HL-60/S4 treated with retinoic acid at 250 ng/mL for 4 days and 3 days (cell line): ENCODE data around the gene SAA4.
"Not testable (repeated sequence)": the region's sequence is repeated elsewhere in the genome, so short reads cannot be mapped to it uniquely, and the experiment has no call there.

ENCODE experiments used
- in situ Hi-C: fragments of 300-500 bp; cut with MboI; formaldehyde crosslinking; loops from 2 replicates; pipeline ENCODE4 v1.7.0; 2022; ENCODE audit warnings: low sequenced_read_pairs

SAA4 gene

DNA sequence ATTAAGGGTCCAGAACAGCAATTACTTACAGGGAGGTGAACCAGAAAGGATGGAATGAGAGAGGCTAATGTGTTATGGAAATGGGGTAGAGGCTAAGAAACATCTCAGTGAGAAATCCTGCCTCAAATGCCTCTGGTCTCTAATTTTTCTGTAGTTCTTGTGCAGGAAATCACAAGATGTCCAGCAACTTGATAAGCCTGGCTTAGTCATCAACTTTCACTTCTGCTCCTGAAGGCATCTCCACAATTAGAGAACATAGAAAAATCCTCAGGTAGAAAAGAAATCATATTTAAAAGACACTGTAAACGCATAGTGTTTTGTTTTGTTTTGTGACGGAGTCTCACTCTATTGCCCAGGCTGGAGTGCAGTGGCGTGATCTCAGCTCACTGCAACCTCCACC lies 45.2 kb downstream of the SAA4 start:
- in situ Hi-C loops, result no loop called here

DNA sequence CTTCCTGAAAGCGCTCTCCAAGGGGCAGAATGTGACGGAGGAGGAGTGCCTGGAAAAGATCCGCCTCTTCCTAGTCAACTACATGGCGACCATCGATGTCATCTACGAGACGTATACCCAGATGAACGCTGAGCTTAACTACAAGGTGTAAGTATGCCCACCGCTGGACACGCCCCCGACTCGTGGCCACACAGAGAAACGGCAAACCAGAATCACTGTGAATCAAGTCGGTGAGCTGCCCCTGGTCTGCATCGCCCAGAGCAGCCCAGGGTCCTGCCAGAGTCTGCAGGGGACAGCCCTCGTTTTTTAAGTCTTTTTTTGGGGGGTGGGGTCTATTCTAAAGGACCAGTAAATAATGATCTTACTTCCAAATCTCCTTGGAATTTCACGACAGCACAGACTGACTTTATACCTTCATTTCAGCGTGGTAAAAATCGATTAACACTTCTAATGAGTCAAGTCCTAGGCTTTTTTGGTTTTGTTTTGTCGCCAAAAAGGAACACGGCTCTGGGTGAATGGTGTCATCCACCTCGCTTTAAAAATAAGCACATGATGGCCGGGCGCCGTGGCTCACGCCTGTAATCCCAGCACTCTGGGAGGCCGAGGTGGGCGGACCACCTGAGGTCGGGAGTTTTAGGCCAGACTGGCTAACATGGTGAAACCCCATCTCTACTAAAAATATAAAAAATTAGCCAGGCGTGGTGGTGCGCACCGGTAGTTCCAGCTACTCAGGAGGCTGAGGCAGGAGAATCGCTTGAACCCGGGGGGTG lies 46.9 kb downstream of the SAA4 start:
- in situ Hi-C loops, result not testable (repeated sequence)

DNA sequence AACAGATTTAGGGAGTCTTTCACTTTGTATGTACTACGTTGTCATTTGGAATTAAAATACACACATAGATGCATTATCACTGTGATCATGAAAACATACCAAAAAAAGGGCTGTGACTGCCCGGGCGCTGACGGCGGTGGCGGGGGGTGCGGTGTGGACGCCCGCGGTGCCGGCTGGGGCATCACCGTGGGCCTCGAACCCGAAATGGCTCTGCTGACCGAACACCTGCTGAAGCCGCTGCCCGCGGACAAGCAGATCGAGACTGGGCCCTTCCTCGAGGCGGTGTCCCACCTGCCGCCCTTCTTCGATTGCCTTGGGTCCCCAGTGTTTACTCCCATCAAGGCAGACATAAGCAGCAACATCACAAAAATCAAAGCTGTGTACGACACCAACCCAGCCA lies 47.8 kb downstream of the SAA4 start:
- in situ Hi-C loops, result no loop called here
